ENCODE data around the gene NBEA. TPM values are rescaled to one million over a fixed set of nuclear protein-coding genes. Genes with fewer than 3 reads are reported as not detected.

Gene NBEA
- total RNA-seq, 1 experiment from 2014 or later: 4.1 TPM

DNA sequence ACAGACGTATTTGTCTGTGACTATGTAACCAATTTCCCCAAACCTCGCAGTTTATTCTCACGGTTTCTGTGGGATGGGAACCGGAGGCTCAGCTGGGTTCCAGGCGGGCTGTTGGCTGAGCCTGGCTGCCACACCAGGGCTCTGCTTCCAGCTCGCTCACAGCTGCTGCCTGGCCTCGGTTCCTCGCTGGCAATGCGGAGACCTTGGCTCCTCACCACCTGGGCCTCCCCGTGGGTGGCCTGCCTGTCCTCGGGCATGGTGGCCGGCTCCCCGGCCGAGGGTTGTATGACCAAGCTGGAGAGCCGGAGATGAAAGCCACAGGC, 753.3 kb downstream of the NBEA start:
- H4K20me1 ChIP-seq (ENCODE audit: insufficient read depth): no peaks in the 10 kb centered on the region
- H3K9ac ChIP-seq (ENCODE audit: low read length): no peak overlapping the region
- ChIA-PET RAD21 (ENCODE audit: low non-redundant PET in 1 of 2, low total read pairs in 2 of 2, uncharacterized antibody in 2 of 2, unreplicated experiment in 2 of 2) (no interaction called here), CTCF (no interaction called here), POLR2A (no interaction called here)
- peaks cover 4 to 6% of the 10 kb centered on the region in 2 experiments; a peak in 2 of 4 replicates for H3K4me1 ChIP-seq (ENCODE audit: control insufficient read depth in 1 of 2, insufficient read depth in 2 of 2, low read length in 2 of 2)
- no peaks in the 10 kb centered on the region for H3K36me3 ChIP-seq (ENCODE audit: control insufficient read depth in 1 of 2, insufficient read depth in 2 of 2, low read length in 2 of 2)
- DNase-seq (ENCODE audit: low read depth, low spot score) (no peak), ATAC-seq (no peak)
- intact Hi-C loops (cut with micrococcal nuclease): no loop called here
- H3K4me3 ChIP-seq (replicated peaks in 1 of 2; ENCODE audit: low read depth in 1 of 2, low read length in 2 of 2): no peak overlapping the region
- no peaks in the 10 kb centered on the region for H3K9me2 ChIP-seq (ENCODE audit: insufficient read depth)
- BruUV-seq (replicated peaks): no TSS peak
- no peak overlapping the region for H3K4me2 ChIP-seq (ENCODE audit: low read length)
- H3K27me3 ChIP-seq (ENCODE audit: insufficient read depth, low read length): no peaks in the 10 kb centered on the region
- no peaks in the 10 kb centered on the region for H3K9me3 ChIP-seq (ENCODE audit: control insufficient read depth in 1 of 2, insufficient read depth in 1 of 2, low read depth in 1 of 2, low read length in 2 of 2)
- H3K79me2 ChIP-seq (ENCODE audit: insufficient read depth, low read length): no peaks in the 10 kb centered on the region
- no peak overlapping the region for H2AFZ ChIP-seq (ENCODE audit: low read depth, low read length, poor library complexity, severe bottlenecking)
- no peak overlapping the region for H3K27ac ChIP-seq (ENCODE audit: low read depth, low read length)
- TF ChIP-seq CEBPB (IDR thresholded peaks at IDR 0.05; ENCODE audit: low read depth): no peak
- no peak for TF ChIP-seq TCF7L2 (IDR thresholded peaks at IDR 0.05; ENCODE audit: borderline replicate concordance, extremely low read depth, insufficient read depth, insufficient read length)
- no peak for TF ChIP-seq POLR2AphosphoS5 (IDR thresholded peaks at IDR 0.05; ENCODE audit: low read depth, low read length)
- no peak for TF ChIP-seq ZFX (IDR thresholded peaks at IDR 0.05)
- no peak for TF ChIP-seq FOSL1 (IDR thresholded peaks at IDR 0.05; ENCODE audit: low read depth)
- TF ChIP-seq, protein P1, sequence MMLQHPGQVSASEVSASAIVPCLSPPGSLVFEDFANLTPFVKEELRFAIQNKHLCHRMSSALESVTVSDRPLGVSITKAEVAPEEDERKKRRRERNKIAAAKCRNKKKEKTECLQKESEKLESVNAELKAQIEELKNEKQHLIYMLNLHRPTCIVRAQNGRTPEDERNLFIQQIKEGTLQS (IDR thresholded peaks at IDR 0.05): no peak
- TF ChIP-seq REST (IDR thresholded peaks at IDR 0.05; ENCODE audit: low read depth): no peak
- no peak for TF ChIP-seq ZNF274 (IDR thresholded peaks at IDR 0.05; ENCODE audit: low read depth, low read length)
- TF ChIP-seq ZBTB33 (IDR thresholded peaks at IDR 0.05; ENCODE audit: extremely low read depth, insufficient replicate concordance, low read length): no peak
- no peak for TF ChIP-seq SP1 (IDR thresholded peaks at IDR 0.05; ENCODE audit: low read depth)
- TF ChIP-seq EGR1 (IDR thresholded peaks at IDR 0.05; ENCODE audit: low read depth): no peak
- no peak for TF ChIP-seq EZH2phosphoT487 (IDR thresholded peaks at IDR 0.05; ENCODE audit: borderline replicate concordance)
- TF ChIP-seq, protein P2, sequence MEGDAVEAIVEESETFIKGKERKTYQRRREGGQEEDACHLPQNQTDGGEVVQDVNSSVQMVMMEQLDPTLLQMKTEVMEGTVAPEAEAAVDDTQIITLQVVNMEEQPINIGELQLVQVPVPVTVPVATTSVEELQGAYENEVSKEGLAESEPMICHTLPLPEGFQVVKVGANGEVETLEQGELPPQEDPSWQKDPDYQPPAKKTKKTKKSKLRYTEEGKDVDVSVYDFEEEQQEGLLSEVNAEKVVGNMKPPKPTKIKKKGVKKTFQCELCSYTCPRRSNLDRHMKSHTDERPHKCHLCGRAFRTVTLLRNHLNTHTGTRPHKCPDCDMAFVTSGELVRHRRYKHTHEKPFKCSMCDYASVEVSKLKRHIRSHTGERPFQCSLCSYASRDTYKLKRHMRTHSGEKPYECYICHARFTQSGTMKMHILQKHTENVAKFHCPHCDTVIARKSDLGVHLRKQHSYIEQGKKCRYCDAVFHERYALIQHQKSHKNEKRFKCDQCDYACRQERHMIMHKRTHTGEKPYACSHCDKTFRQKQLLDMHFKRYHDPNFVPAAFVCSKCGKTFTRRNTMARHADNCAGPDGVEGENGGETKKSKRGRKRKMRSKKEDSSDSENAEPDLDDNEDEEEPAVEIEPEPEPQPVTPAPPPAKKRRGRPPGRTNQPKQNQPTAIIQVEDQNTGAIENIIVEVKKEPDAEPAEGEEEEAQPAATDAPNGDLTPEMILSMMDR (IDR thresholded peaks at IDR 0.05 in 2 of 3, conservative IDR thresholded peaks at IDR 0.05 in 1 of 3; ENCODE audit: borderline replicate concordance in 1 of 3, insufficient read depth in 1 of 3, low read depth in 2 of 3, low read length in 2 of 3): no peak
- no peak for TF ChIP-seq RAD21 (IDR thresholded peaks at IDR 0.05; ENCODE audit: low read depth)
